ENCODE measurements around the gene FN3KRP. TPM values are rescaled to one million over a fixed set of nuclear protein-coding genes. Genes with fewer than 3 reads are reported as not detected.
A peak's percentile ranks its signal among the peaks of the same experiment; 100 is the strongest.

Gene FN3KRP
- total RNA-seq, 2 donors from 2014 or later: 34.5 to 40.0 TPM

DNA sequence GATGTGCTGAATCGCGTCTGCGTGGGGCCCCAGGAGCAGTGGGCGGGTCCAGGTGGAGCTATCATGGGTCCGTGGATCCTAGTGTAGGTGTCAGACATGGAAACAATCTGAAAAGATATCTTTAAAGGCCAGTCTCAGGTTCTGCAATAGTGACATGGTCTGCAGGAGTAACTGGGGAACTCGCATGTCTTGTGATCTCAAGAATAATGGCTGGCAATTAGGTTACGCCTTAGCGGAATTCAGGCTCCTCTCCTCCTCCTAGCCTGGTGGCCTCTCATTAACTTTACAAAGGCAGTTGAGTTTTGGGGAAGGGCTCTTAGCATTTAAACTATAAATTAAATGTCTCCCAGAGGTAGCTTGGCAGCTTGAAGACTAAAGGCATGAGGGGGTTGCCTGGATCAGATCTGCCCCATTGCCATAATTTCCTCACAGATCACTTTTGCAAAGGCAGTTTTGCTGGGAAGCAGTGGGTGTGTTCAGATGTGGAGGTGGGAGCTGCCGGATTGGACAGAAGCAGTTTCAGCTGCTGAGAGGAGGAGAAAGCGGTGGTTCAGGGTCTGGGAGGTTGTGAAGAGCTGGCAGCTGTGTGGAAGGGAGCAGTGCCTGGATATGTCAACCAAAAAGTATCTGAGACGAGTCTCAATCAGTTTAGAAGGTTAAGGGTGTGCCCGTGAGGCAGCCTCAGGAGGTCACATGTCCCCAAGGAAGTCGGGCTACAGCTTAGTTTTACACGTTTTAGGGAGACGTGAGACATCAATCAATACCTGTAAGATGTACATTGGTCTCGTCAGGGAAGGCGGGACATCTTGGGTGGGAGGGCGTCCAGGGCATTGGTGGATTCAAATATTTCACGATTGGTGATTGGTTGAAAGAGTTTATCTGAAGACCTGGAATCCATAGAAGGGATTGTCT lies 38.0 kb downstream of the FN3KRP start:
- H3K9ac ChIP-seq (ENCODE audit: extremely low read depth, low read length, poor library complexity, severe bottlenecking): peak overlapping the region; percentile 49
- H3K27me3 Mint-ChIP-seq (ENCODE audit: insufficient read depth): peaks cover 10% of the 10 kb centered on the region
- peaks cover 34% of the 10 kb centered on the region for H3K4me1 Mint-ChIP-seq
- TF ChIP-seq, protein P1, sequence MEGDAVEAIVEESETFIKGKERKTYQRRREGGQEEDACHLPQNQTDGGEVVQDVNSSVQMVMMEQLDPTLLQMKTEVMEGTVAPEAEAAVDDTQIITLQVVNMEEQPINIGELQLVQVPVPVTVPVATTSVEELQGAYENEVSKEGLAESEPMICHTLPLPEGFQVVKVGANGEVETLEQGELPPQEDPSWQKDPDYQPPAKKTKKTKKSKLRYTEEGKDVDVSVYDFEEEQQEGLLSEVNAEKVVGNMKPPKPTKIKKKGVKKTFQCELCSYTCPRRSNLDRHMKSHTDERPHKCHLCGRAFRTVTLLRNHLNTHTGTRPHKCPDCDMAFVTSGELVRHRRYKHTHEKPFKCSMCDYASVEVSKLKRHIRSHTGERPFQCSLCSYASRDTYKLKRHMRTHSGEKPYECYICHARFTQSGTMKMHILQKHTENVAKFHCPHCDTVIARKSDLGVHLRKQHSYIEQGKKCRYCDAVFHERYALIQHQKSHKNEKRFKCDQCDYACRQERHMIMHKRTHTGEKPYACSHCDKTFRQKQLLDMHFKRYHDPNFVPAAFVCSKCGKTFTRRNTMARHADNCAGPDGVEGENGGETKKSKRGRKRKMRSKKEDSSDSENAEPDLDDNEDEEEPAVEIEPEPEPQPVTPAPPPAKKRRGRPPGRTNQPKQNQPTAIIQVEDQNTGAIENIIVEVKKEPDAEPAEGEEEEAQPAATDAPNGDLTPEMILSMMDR (conservative IDR thresholded peaks at IDR 0.05): no peak
- DNase-seq: peak; percentile 86
- H3K4me1 ChIP-seq (ENCODE audit: control insufficient read depth, insufficient read depth, low read length): peaks cover 5% of the 10 kb centered on the region
- peaks cover 17% of the 10 kb centered on the region for H3K36me3 Mint-ChIP-seq (ENCODE audit: low read depth)
- H3K36me3 ChIP-seq (ENCODE audit: control insufficient read depth, insufficient read depth, low read length): peaks cover 10% of the 10 kb centered on the region
- peak overlapping the region; percentile 79 for H3K4me3 Mint-ChIP-seq
- no peaks in the 10 kb centered on the region for H3K27me3 ChIP-seq (ENCODE audit: control insufficient read depth, insufficient read depth, low read length, poor library complexity, severe bottlenecking)
- peak overlapping the region; percentile 44 for H3K27ac ChIP-seq (ENCODE audit: low read depth, low read length)
- 59% methylated on average over 16 to 19 of the region's 19 CpGs for WGBS, 2 experiments (ENCODE audit: insufficient coverage in 1 of 2, insufficient read length in 1 of 2)
- no peaks in the 10 kb centered on the region for H3K9me3 ChIP-seq (ENCODE audit: control insufficient read depth, low read length)
- H3K4me3 ChIP-seq (ENCODE audit: low read length): peak overlapping the region; percentile 91
- no peaks in the 10 kb centered on the region for H3K9me3 Mint-ChIP-seq
- H3K27ac Mint-ChIP-seq: peak overlapping the region; percentile 84

GRCh38 chr17:82756166-82756565 lies 39.7 kb downstream of the FN3KRP start:
- Histone ChIP-seq H3K27me3 (ENCODE audit: control insufficient read depth, insufficient read depth, low read length, poor library complexity, severe bottlenecking) (no peaks in the 10 kb centered on the region), H3K4me1 (ENCODE audit: control insufficient read depth, insufficient read depth, low read length) (peaks cover 5% of the 10 kb centered on the region), H3K27ac (ENCODE audit: low read depth, low read length) (no peak overlapping the region), H3K36me3 (ENCODE audit: control insufficient read depth, insufficient read depth, low read length) (peaks cover 22% of the 10 kb centered on the region), H3K9me3 (ENCODE audit: control insufficient read depth, low read length) (no peaks in the 10 kb centered on the region), H3K4me3 (ENCODE audit: low read length) (no peak overlapping the region), H3K9ac (ENCODE audit: extremely low read depth, low read length, poor library complexity, severe bottlenecking) (no peak overlapping the region)
- no peak for DNase-seq
- no peaks in the 10 kb centered on the region for H3K27me3 Mint-ChIP-seq (ENCODE audit: insufficient read depth)
- H3K27ac Mint-ChIP-seq: no peak overlapping the region
- H3K9me3 Mint-ChIP-seq: no peaks in the 10 kb centered on the region
- H3K36me3 Mint-ChIP-seq (ENCODE audit: low read depth): peaks cover 25% of the 10 kb centered on the region
- H3K4me1 Mint-ChIP-seq: peaks cover 34% of the 10 kb centered on the region
- no peak overlapping the region for H3K4me3 Mint-ChIP-seq
- WGBS, 2 experiments (ENCODE audit: insufficient coverage in 1 of 2, insufficient read length in 1 of 2): 87 to 93% methylated on average over 5 to 7 of the region's 7 CpGs
- TF ChIP-seq, protein P1 (conservative IDR thresholded peaks at IDR 0.05): no peak

- peak; percentile 46 for DNase-seq
- H3K36me3 Mint-ChIP-seq (ENCODE audit: low read depth): peaks cover 53% of the 10 kb centered on the region
- peaks cover 7% of the 10 kb centered on the region for H3K9me3 ChIP-seq (ENCODE audit: control insufficient read depth, low read length)
- 87 to 94% methylated on average over 7 to 13 of the region's 13 CpGs for WGBS, 2 experiments (ENCODE audit: insufficient coverage in 1 of 2, insufficient read length in 1 of 2)
- H3K4me1 Mint-ChIP-seq: no peaks in the 10 kb centered on the region
- H3K27me3 ChIP-seq (ENCODE audit: control insufficient read depth, insufficient read depth, low read length, poor library complexity, severe bottlenecking): no peaks in the 10 kb centered on the region
- TF ChIP-seq, protein P1 (conservative IDR thresholded peaks at IDR 0.05): no peak
- H3K9ac ChIP-seq (ENCODE audit: extremely low read depth, low read length, poor library complexity, severe bottlenecking): no peak overlapping the region
- H3K4me3 Mint-ChIP-seq: no peak overlapping the region
- H3K27ac Mint-ChIP-seq: no peak overlapping the region
- H3K4me3 ChIP-seq (ENCODE audit: low read length): no peak overlapping the region
- H3K36me3 ChIP-seq (ENCODE audit: control insufficient read depth, insufficient read depth, low read length): peaks cover 65% of the 10 kb centered on the region
- no peaks in the 10 kb centered on the region for H3K27me3 Mint-ChIP-seq (ENCODE audit: insufficient read depth)
- H3K27ac ChIP-seq (ENCODE audit: low read depth, low read length): peak overlapping the region; percentile 58
- no peaks in the 10 kb centered on the region for H3K4me1 ChIP-seq (ENCODE audit: control insufficient read depth, insufficient read depth, low read length)
- no peaks in the 10 kb centered on the region for H3K9me3 Mint-ChIP-seq
These were observed 48.9 kb downstream of the FN3KRP start for GRCh38 chr17:82765371-82765770.

All from endodermal cell (in vitro differentiated cells).